Suprapubic skin (tissue), 4 donors: Measurements from ENCODE around the gene DLGAP5. TPM values are rescaled to one million over a fixed set of nuclear protein-coding genes. Genes with fewer than 3 reads are reported as not detected.
A peak's percentile ranks its signal among the peaks of the same experiment; 100 is the strongest.

ENCODE experiments used
- DNase-seq, 2 donors: peaks; one replicate each; pipeline ENCODE4 v3.0.0-alpha.2; 2019; ENCODE audit warnings: low spot score in 2 of 2
- H3K27ac ChIP-seq: fragments of 200-600 bp; sonication (generic); one replicate; pipeline ENCODE4 v1.5.1; 2019
- H3K27me3 ChIP-seq: fragments of 200-600 bp; sonication (generic); one replicate; pipeline ENCODE4 v1.5.1; 2019
- H3K36me3 ChIP-seq: fragments of 200-600 bp; sonication (generic); one replicate; pipeline ENCODE4 v1.5.1; 2019
- H3K4me1 ChIP-seq: fragments of 200-600 bp; sonication (generic); one replicate; pipeline ENCODE4 v1.5.1; 2019
- H3K4me3 ChIP-seq: fragments of 200-600 bp; sonication (generic); one replicate; pipeline ENCODE4 v1.5.1; 2019; ENCODE audit warnings: mild to moderate bottlenecking
- H3K9me3 ChIP-seq: fragments of 200-600 bp; sonication (generic); one replicate; pipeline ENCODE4 v1.5.1; 2019
- CTCF ChIP-seq, 2 donors: fragments of 200-600 bp in 1 of 2; fragments of 450-650 bp in 1 of 2; sonication (generic) in 1 of 2; IDR thresholded peaks; one replicate each; pipeline ENCODE4 v1.5.1; 2016 to 2019; ENCODE audit warnings: antibody characterized with exemption in 2 of 2, mild to moderate bottlenecking in 1 of 2, moderate library complexity in 1 of 2
- EP300 ChIP-seq: sonication (generic); formaldehyde crosslinking; IDR thresholded peaks from one replicate; pipeline ENCODE4 v1.6.1; 2017; ENCODE audit warnings: antibody characterized with exemption
- POLR2A ChIP-seq, 2 donors: fragments of 450-650 bp; IDR thresholded peaks; one replicate each; pipeline ENCODE4 v1.6.1; 2017; ENCODE audit warnings: antibody characterized with exemption in 2 of 2, mild to moderate bottlenecking in 2 of 2, moderate library complexity in 2 of 2
- POLR2AphosphoS5 ChIP-seq, 3 donors: sonication (generic); formaldehyde crosslinking; IDR thresholded peaks; one replicate each; pipeline ENCODE4 v1.6.1; 2017; ENCODE audit warnings: antibody characterized with exemption in 3 of 3
- WGBS: methylation state at CpG from one replicate; pipeline ENCODE4 v1.1.5; 2018; 5-methylcytosine and 5-hydroxymethylcytosine counted together
- total RNA-seq, 4 donors: library from RNA; depleted of rRNA; stranded (reverse); fragments of >200 nt; gene quantifications; one replicate each; pipeline ENCODE4 v1.1.0, GENCODE V29; 2016

DLGAP5 gene
- total RNA-seq, 4 donors from 2014 or later = 0.72 to 2.6 (median 1.9) TPM

- Histone ChIP-seq H3K4me1 (peaks cover 100% of the 10 kb centered on the region), H3K36me3 (no peaks in the 10 kb centered on the region), H3K4me3 (peak overlapping the region; percentile 23), H3K9me3 (no peaks in the 10 kb centered on the region), H3K27me3 (no peaks in the 10 kb centered on the region), H3K27ac (peak overlapping the region; percentile 96)
- TF ChIP-seq CTCF (IDR thresholded peaks at IDR 0.05) (no peak), POLR2AphosphoS5 (IDR thresholded peaks at IDR 0.05) (peak; percentile 70 to 97 (median 96))
- peak; percentile 90 to 92 for DNase-seq
- 4% methylated on average over 7 of the region's 7 CpGs for WGBS
These were observed 89.2 kb downstream of the DLGAP5 start for GRCh38 chr14:55102141-55102621.

- TF ChIP-seq POLR2AphosphoS5 (IDR thresholded peaks at IDR 0.05) = no peak
- no peak for TF ChIP-seq CTCF (IDR thresholded peaks at IDR 0.05)
- no peak for TF ChIP-seq POLR2A (IDR thresholded peaks at IDR 0.05)
- TF ChIP-seq EP300 = no peak
- Histone ChIP-seq H3K36me3 (no peaks in the 10 kb centered on the region), H3K27ac (peak overlapping the region; percentile 96), H3K27me3 (no peaks in the 10 kb centered on the region), H3K4me3 (no peak overlapping the region), H3K9me3 (no peaks in the 10 kb centered on the region), H3K4me1 (peaks cover 99% of the 10 kb centered on the region)
- peak in 1 of 2 donors; percentile 53 for DNase-seq
- 81% methylated on average over 5 of the region's 5 CpGs for WGBS
These were observed 89.7 kb downstream of the DLGAP5 start for GRCh38 chr14:55101698-55102097.

- Histone ChIP-seq H3K27ac (peak overlapping the region; percentile 96), H3K36me3 (no peaks in the 10 kb centered on the region), H3K9me3 (no peaks in the 10 kb centered on the region), H3K4me1 (peaks cover 83% of the 10 kb centered on the region), H3K4me3 (no peak overlapping the region), H3K27me3 (no peaks in the 10 kb centered on the region)
- WGBS = 17% methylated on average over 2 of the region's 2 CpGs
- DNase-seq = peak in 1 of 2 donors; percentile 1
- TF ChIP-seq CTCF (IDR thresholded peaks at IDR 0.05) (no peak), EP300 (no peak), POLR2AphosphoS5 (IDR thresholded peaks at IDR 0.05) (no peak), POLR2A (IDR thresholded peaks at IDR 0.05) (no peak)
These were observed 91.6 kb downstream of the DLGAP5 start for GRCh38 chr14:55099756-55100155.

GRCh38 chr14:55098561-55098898 is 92.9 kb downstream of the DLGAP5 start:
- Histone ChIP-seq H3K27me3 (no peaks in the 10 kb centered on the region), H3K4me3 (no peak overlapping the region), H3K36me3 (no peaks in the 10 kb centered on the region), H3K9me3 (no peaks in the 10 kb centered on the region), H3K27ac (peak overlapping the region; percentile 96), H3K4me1 (peaks cover 70% of the 10 kb centered on the region)
- 86% methylated on average over 1 of the region's 1 CpG for WGBS
- DNase-seq = no peak
- TF ChIP-seq CTCF (IDR thresholded peaks at IDR 0.05) (no peak), EP300 (no peak), POLR2AphosphoS5 (IDR thresholded peaks at IDR 0.05) (no peak), POLR2A (IDR thresholded peaks at IDR 0.05) (no peak)

Other genes starting within 250 kb of the DLGAP5 start
- gene WDHD1, start 164.5 kb downstream of the DLGAP5 start, total RNA-seq = 1 to 10 TPM; 1.3 to 3.4 (median 2.3) TPM
- gene SOCS4, start 164.3 kb downstream of the DLGAP5 start, total RNA-seq = 10 to 100 TPM; 10.0 to 12.0 (median 11.6) TPM
- 10 to 100 TPM; 40.3 to 95.5 (median 59.7) TPM for gene MAPK1IP1L, start 139.9 kb downstream of the DLGAP5 start, total RNA-seq
- 100 to 1,000 TPM; 448 to 713 (median 594) TPM for gene LGALS3, start 62.3 kb downstream of the DLGAP5 start, total RNA-seq
- gene FBXO34, start 79.8 kb upstream of the DLGAP5 start, total RNA-seq = 10 to 100 TPM; 28.8 to 44.4 (median 33.8) TPM
- 10 to 100 TPM in 3 of 4 donors, 1 to 10 TPM in 1; 8.5 to 27.6 (median 14.8) TPM for gene ATG14, start 220.2 kb upstream of the DLGAP5 start, total RNA-seq
- gene TBPL2, start 249.0 kb upstream of the DLGAP5 start, total RNA-seq = not detected